NT2/D1 (cell line): Measurements from ENCODE around the gene GJA8.
"Not testable (repeated sequence)": the region's sequence is repeated elsewhere in the genome, so short reads cannot be mapped to it uniquely, and the experiment has no call there.

Experiments used
- DNase-seq: peaks from one replicate; pipeline ENCODE4 v3.0.0-alpha.2; 2011; ENCODE audit warnings: low read depth, low spot score
- H3K27me3 ChIP-seq: 2 replicates; pipeline ENCODE4 v1.6.0; 2011; ENCODE audit warnings: mild to moderate bottlenecking; ENCODE audit not compliant: insufficient read length, insufficient read depth
- H3K36me3 ChIP-seq: 2 replicates; pipeline ENCODE4 v1.6.1; 2011; ENCODE audit warnings: mild to moderate bottlenecking, low read length, mixed read lengths; ENCODE audit not compliant: insufficient read depth, insufficient read length
- H3K4me1 ChIP-seq: 2 replicates; pipeline ENCODE4 v1.5.1; 2011; ENCODE audit not compliant: insufficient read depth, insufficient read length
- H3K4me3 ChIP-seq: 2 replicates; pipeline ENCODE4 v1.5.1; 2011; ENCODE audit warnings: low read depth; ENCODE audit not compliant: insufficient read length
- H3K9ac ChIP-seq: 2 replicates; pipeline ENCODE4 v1.6.0; 2011; ENCODE audit warnings: low read depth; ENCODE audit not compliant: insufficient read length
- H3K9me3 ChIP-seq: 2 replicates; pipeline ENCODE4 v1.5.1; 2011; ENCODE audit warnings: mild to moderate bottlenecking, low read length; ENCODE audit not compliant: insufficient read depth
- SUZ12 ChIP-seq: IDR thresholded peaks from 2 replicates; pipeline ENCODE4 v1.6.1; 2011; ENCODE audit not compliant: insufficient read length, insufficient read depth; ENCODE audit errors: extremely low read depth
- YY1 ChIP-seq: IDR thresholded peaks from 2 replicates; pipeline ENCODE4 v1.6.1; 2011; ENCODE audit not compliant: insufficient read length, insufficient read depth
- ZNF274 ChIP-seq: IDR thresholded peaks from 2 replicates; pipeline ENCODE4 v1.6.1; 2011; ENCODE audit warnings: mild to moderate bottlenecking, low read depth, low read length

Gene GJA8

GRCh38 chr1:147902253-147902845 is at the start of gene GJA8:
Gene GJA8 (plus strand): TSS chr1:147902795. CDS start chr1:147907956, 5,161 bp downstream.
- no peak for DNase-seq
- Histone ChIP-seq H3K9me3 (no peaks in the 10 kb centered on the region), H3K27me3 (no peaks in the 10 kb centered on the region), H3K9ac (no peak within 1 kb of the TSS), H3K36me3 (no peaks in the 10 kb centered on the region), H3K4me1 (peaks cover 3% of the 10 kb centered on the region), H3K4me3 (no peak within 1 kb of the TSS)
- TF ChIP-seq ZNF274 (no peak), SUZ12 (no peak), YY1 (no peak)

GRCh38 chr1:147853391-147853790 is 49.2 kb upstream of the GJA8 start:
- H3K4me1 ChIP-seq: peaks cover 8% of the 10 kb centered on the region
- DNase-seq: no peak
- TF ChIP-seq ZNF274 (no peak), YY1 (no peak), SUZ12 (no peak)
- H3K9ac ChIP-seq: no peak overlapping the region
- H3K36me3 ChIP-seq: no peaks in the 10 kb centered on the region
- H3K9me3 ChIP-seq: peaks cover 12% of the 10 kb centered on the region; the same call in 1 of the 2 replicates
- no peaks in the 10 kb centered on the region for H3K27me3 ChIP-seq
- H3K4me3 ChIP-seq: no peak overlapping the region

- not testable (repeated sequence) for H3K36me3 ChIP-seq, H3K27me3 ChIP-seq, H3K4me3 ChIP-seq, H3K4me1 ChIP-seq, DNase-seq, H3K9ac ChIP-seq
- peaks cover 18% of the 10 kb centered on the region; the same call in 1 of the 2 replicates for H3K9me3 ChIP-seq
Observed at GRCh38 chr1:147854989-147855388, 47.6 kb upstream of the GJA8 start.

GRCh38 chr1:147855996-147856395 is 46.6 kb upstream of the GJA8 start:
- not testable (repeated sequence) for H3K27me3 ChIP-seq, H3K36me3 ChIP-seq, DNase-seq, H3K9ac ChIP-seq, H3K4me1 ChIP-seq, H3K4me3 ChIP-seq
- peaks cover 22% of the 10 kb centered on the region; the same call in 1 of the 2 replicates for H3K9me3 ChIP-seq

- not testable (repeated sequence) for H3K9ac ChIP-seq, H3K36me3 ChIP-seq
Observed at GRCh38 chr1:147867204-147867603, 35.4 kb upstream of the GJA8 start.

DNA sequence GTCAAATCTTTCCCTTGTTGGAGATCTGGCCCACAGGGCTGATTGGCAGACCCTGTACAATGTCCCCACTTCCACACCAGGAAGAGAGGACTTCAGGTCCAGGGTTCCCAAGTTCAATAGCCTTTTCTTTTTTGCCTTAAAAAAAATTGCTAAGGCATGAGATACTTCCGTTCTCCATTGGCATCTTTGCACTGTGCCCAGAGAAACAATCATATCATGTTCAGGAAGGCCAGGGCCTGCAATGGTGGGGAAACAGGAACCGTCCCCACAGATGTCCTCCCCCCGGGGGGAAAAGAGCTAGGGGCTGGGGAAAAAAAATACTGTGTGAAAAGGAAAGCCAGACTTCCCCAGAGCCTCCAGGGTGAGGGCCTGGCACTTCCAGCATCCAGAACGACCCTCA is 24.6 kb upstream of the GJA8 start:
- no peak for DNase-seq
- Histone ChIP-seq H3K27me3 (no peaks in the 10 kb centered on the region), H3K36me3 (no peaks in the 10 kb centered on the region), H3K9me3 (peaks cover 13% of the 10 kb centered on the region), H3K9ac (no peak overlapping the region), H3K4me3 (no peak overlapping the region), H3K4me1 (peaks cover 4% of the 10 kb centered on the region)
- TF ChIP-seq YY1 (no peak), SUZ12 (no peak), ZNF274 (no peak)

More at GRCh38 chr1:147867204-147867603, 35.4 kb upstream of the GJA8 start:
- H3K4me1 ChIP-seq, H3K9me3 ChIP-seq, H3K27me3 ChIP-seq, H3K4me3 ChIP-seq, DNase-seq: not testable (repeated sequence)

DNA sequence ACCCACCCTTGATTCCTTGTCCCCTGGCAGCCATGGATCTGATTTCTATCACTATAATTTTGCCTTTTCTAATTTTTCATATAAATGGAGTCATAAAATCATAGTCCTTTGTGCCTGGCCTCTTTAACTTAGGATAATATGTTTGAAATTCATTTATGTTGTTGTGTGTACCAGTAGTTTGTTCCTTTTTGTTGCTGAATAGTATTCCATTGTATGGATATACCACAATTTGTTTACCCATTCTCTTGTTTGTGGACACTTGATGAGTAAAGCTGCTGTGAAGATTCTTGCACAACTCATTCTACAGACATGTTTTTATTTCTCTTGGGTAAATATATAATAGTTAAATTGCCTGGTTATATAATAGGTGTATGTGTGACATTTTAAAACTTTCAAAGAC is 22.7 kb upstream of the GJA8 start:
- no peak overlapping the region for H3K4me3 ChIP-seq
- peaks cover 4% of the 10 kb centered on the region for H3K4me1 ChIP-seq
- no peak overlapping the region for H3K9ac ChIP-seq
- no peak for TF ChIP-seq SUZ12
- TF ChIP-seq ZNF274: no peak
- TF ChIP-seq YY1: no peak
- no peak for DNase-seq
- no peaks in the 10 kb centered on the region for H3K27me3 ChIP-seq
- H3K36me3 ChIP-seq: no peaks in the 10 kb centered on the region
- H3K9me3 ChIP-seq: peaks cover 13% of the 10 kb centered on the region

GRCh38 chr1:147882535-147882934 is 20.1 kb upstream of the GJA8 start:
- TF ChIP-seq SUZ12: no peak
- no peak for TF ChIP-seq ZNF274
- H3K9ac ChIP-seq: no peak overlapping the region
- peaks cover 2% of the 10 kb centered on the region for H3K4me1 ChIP-seq
- no peaks in the 10 kb centered on the region for H3K27me3 ChIP-seq
- no peak overlapping the region for H3K4me3 ChIP-seq
- no peak for DNase-seq
- H3K9me3 ChIP-seq: peaks cover 13% of the 10 kb centered on the region
- no peaks in the 10 kb centered on the region for H3K36me3 ChIP-seq
